Measurements from ENCODE around the gene ZP4.

DNA sequence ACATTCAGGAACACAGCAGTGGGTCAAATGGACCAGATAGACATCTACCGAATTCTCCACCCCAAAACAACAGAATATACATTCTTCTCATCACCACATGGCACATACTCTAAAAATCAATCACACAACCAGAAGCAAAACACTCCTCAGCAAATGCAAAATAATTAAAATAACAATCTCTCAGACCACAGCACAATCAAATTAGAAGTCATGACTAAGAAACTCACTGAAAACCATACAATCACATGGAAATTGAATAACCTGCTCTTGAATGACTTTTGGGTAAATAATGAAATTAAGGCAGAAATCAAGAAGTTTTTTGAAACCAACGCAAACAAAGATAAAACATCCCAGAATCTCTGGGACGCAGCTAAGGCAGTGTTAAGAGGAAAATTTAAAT lies 49.2 kb downstream of the ZP4 start:
- TF ChIP-seq, protein P1, sequence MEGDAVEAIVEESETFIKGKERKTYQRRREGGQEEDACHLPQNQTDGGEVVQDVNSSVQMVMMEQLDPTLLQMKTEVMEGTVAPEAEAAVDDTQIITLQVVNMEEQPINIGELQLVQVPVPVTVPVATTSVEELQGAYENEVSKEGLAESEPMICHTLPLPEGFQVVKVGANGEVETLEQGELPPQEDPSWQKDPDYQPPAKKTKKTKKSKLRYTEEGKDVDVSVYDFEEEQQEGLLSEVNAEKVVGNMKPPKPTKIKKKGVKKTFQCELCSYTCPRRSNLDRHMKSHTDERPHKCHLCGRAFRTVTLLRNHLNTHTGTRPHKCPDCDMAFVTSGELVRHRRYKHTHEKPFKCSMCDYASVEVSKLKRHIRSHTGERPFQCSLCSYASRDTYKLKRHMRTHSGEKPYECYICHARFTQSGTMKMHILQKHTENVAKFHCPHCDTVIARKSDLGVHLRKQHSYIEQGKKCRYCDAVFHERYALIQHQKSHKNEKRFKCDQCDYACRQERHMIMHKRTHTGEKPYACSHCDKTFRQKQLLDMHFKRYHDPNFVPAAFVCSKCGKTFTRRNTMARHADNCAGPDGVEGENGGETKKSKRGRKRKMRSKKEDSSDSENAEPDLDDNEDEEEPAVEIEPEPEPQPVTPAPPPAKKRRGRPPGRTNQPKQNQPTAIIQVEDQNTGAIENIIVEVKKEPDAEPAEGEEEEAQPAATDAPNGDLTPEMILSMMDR (IDR thresholded peaks at IDR 0.05; ENCODE audit: insufficient read depth, low read depth, low read length), result no peak
- TF ChIP-seq EZH2 (IDR thresholded peaks at IDR 0.05; ENCODE audit: insufficient read depth, low read length), result no peak
